HCT116 (cell line): ENCODE data around the gene ACBD5. TPM values are rescaled to one million over a fixed set of nuclear protein-coding genes. Genes with fewer than 3 reads are reported as not detected.

Source experiments
- ATAC-seq: fragments of 200-7000 bp; cut with Tn5 transposase; 2 replicates; pipeline ENCODE4 v1.9.1; 2020; ENCODE audit warnings: mild to moderate bottlenecking, moderate library complexity
- BruUV-seq: library from RNA; stranded (reverse); fragments of 400-500 nt; replicated peaks from 2 replicates; lab custom pipeline; 2021; lab: Mats Ljungman, UMichigan
- CTCF ChIA-PET: fragments of 300-600 bp; sonication (Branson Sonifier 250); formaldehyde crosslinking; loops from one replicate; lab custom pipeline; 2021; ENCODE audit warnings: antibody characterized with exemption; lab: Charles Lee
- POLR2A ChIA-PET: fragments of 300-600, 350-600 bp; sonication (Branson Sonifier 250); formaldehyde crosslinking; loops from one replicate; lab custom pipeline; 2021; ENCODE audit warnings: antibody characterized with exemption; lab: Charles Lee
- RAD21 ChIA-PET, 2 experiments: fragments of 300-600 bp; sonication (Branson Sonifier 250); formaldehyde crosslinking; loops; one replicate each; lab custom pipeline; 2023; ENCODE audit warnings: low total read pairs in 2 of 2; ENCODE audit not compliant: uncharacterized antibody in 2 of 2, unreplicated experiment in 2 of 2, low non-redundant PET in 1 of 2; lab: Charles Lee
- DNase-seq: peaks from one replicate; pipeline ENCODE4 v3.0.0-alpha.2; 2010; ENCODE audit warnings: low read depth, low spot score
- H2AFZ ChIP-seq: fragments of 200-600 bp; shearing (Covaris generic), sonication (generic); 2 replicates; pipeline ENCODE4 v1.6.1; 2017; ENCODE audit warnings: low read depth, mixed run types, mixed read lengths, antibody characterized with exemption, low read length; ENCODE audit not compliant: poor library complexity, severe bottlenecking
- H3K27ac ChIP-seq: 2 replicates; pipeline ENCODE4 v1.5.1; 2012; ENCODE audit warnings: low read depth, low read length
- H3K27me3 ChIP-seq: fragments of 200-600 bp; sonication (generic); 2 replicates; pipeline ENCODE4 v1.6.1; 2016; ENCODE audit warnings: mixed run types, low read length, mixed read lengths; ENCODE audit not compliant: insufficient read depth
- H3K36me3 ChIP-seq, 2 experiments: fragments of 200-500 bp in 1 of 2; fragments of 200-600 bp in 1 of 2; sonication (Bioruptor generic) in 1 of 2; sonication (generic) in 1 of 2; 2 replicates each; pipeline versions ENCODE4 v1.5.1 to v1.6.1; 2014 to 2016; ENCODE audit warnings: low read length in 2 of 2, inconsistent platforms in 1 of 2, mixed read lengths in 1 of 2, mixed run types in 1 of 2; ENCODE audit not compliant: insufficient read depth in 2 of 2, control insufficient read depth in 1 of 2
- H3K4me1 ChIP-seq, 2 experiments: fragments of 200-600 bp in 1 of 2; sonication (generic) in 1 of 2; 2 replicates each; pipeline versions ENCODE4 v1.5.1 to v1.6.1; 2012 to 2017; ENCODE audit warnings: low read length in 2 of 2, inconsistent platforms in 1 of 2, mild to moderate bottlenecking in 1 of 2, mixed read lengths in 1 of 2, mixed run types in 1 of 2, moderate library complexity in 1 of 2; ENCODE audit not compliant: insufficient read depth in 2 of 2, control insufficient read depth in 1 of 2
- H3K4me2 ChIP-seq: fragments of 200-600 bp; sonication (generic); 2 replicates; pipeline ENCODE4 v1.6.1; 2017; ENCODE audit warnings: mixed run types, low read length, mixed read lengths
- H3K4me3 ChIP-seq, 2 experiments: fragments of 200-600 bp in 1 of 2; sonication (generic) in 1 of 2; replicated peaks in 1 of 2; 2 replicates each; pipeline ENCODE4 v1.5.1; 2011 to 2016; ENCODE audit warnings: low read length in 2 of 2, control low read depth in 1 of 2, low read depth in 1 of 2, mild to moderate bottlenecking in 1 of 2, mixed read lengths in 1 of 2, mixed run types in 1 of 2
- H3K79me2 ChIP-seq: fragments of 200-600 bp; sonication (generic); 2 replicates; pipeline ENCODE4 v1.6.1; 2017; ENCODE audit warnings: mild to moderate bottlenecking, mixed run types, low read length, moderate library complexity, mixed read lengths; ENCODE audit not compliant: insufficient read depth
- H3K9ac ChIP-seq: fragments of 200-600 bp; sonication (generic); 2 replicates; pipeline ENCODE4 v1.6.1; 2016; ENCODE audit warnings: low read length, mixed read lengths
- H3K9me2 ChIP-seq: fragments of 200-600 bp; sonication (generic), shearing (Covaris generic); 2 replicates; pipeline ENCODE4 v1.6.1; 2017; ENCODE audit warnings: mixed run types, mild to moderate bottlenecking, moderate library complexity; ENCODE audit not compliant: insufficient read depth
- H3K9me3 ChIP-seq, 2 experiments: fragments of 200-500 bp in 1 of 2; fragments of 200-600 bp in 1 of 2; sonication (Bioruptor generic) in 1 of 2; sonication (generic) in 1 of 2; 2 replicates each; pipeline ENCODE4 v1.6.1; 2014 to 2017; ENCODE audit warnings: low read length in 2 of 2, mixed read lengths in 2 of 2, inconsistent platforms in 1 of 2, low read depth in 1 of 2, mild to moderate bottlenecking in 1 of 2, mixed run types in 1 of 2, moderate library complexity in 1 of 2; ENCODE audit not compliant: control insufficient read depth in 1 of 2, insufficient read depth in 1 of 2
- H4K20me1 ChIP-seq: fragments of 200-600 bp; sonication (generic), shearing (Covaris generic); 2 replicates; pipeline ENCODE4 v1.6.1; 2017; ENCODE audit warnings: mixed run types, mild to moderate bottlenecking, moderate library complexity; ENCODE audit not compliant: insufficient read depth
- CBX3 ChIP-seq: IDR thresholded peaks from 2 replicates; pipeline ENCODE4 v1.6.1; 2012; ENCODE audit warnings: low read depth
- ELF1 ChIP-seq: IDR thresholded peaks from 2 replicates; pipeline ENCODE4 v1.6.1; 2012; ENCODE audit warnings: low read depth, borderline replicate concordance
- FOSL1 ChIP-seq: IDR thresholded peaks from 2 replicates; pipeline ENCODE4 v1.6.1; 2012; ENCODE audit warnings: low read depth
- POLR2A ChIP-seq: IDR thresholded peaks from 2 replicates; pipeline ENCODE4 v1.7.0; 2011; ENCODE audit warnings: borderline replicate concordance; ENCODE audit not compliant: insufficient read depth, insufficient read length; ENCODE audit errors: extremely low read depth
- POLR2AphosphoS5 ChIP-seq: IDR thresholded peaks from 2 replicates; pipeline ENCODE4 v1.6.1; 2011; ENCODE audit warnings: mild to moderate bottlenecking, low read depth, low read length, moderate library complexity
- RAD21 ChIP-seq: IDR thresholded peaks from 2 replicates; pipeline ENCODE4 v1.6.1; 2012; ENCODE audit warnings: low read depth, mild to moderate bottlenecking
- SIN3A ChIP-seq: IDR thresholded peaks from 2 replicates; pipeline ENCODE4 v1.6.1; 2012; ENCODE audit warnings: low read depth
- SRF ChIP-seq: IDR thresholded peaks from 2 replicates; pipeline ENCODE4 v1.6.1; 2012; ENCODE audit warnings: low read depth
- YY1 ChIP-seq: IDR thresholded peaks from 2 replicates; pipeline ENCODE4 v1.6.1; 2011; ENCODE audit warnings: low read length, low read depth, moderate library complexity, mild to moderate bottlenecking; ENCODE audit not compliant: insufficient replicate concordance; ENCODE audit errors: extremely low read depth
- intact Hi-C: fragments of 100-400 bp; cut with micrococcal nuclease; formaldehyde crosslinking; loops from 2 replicates; pipeline ENCODE4 v1.10.0; 2022
- total RNA-seq: library from RNA; stranded (reverse); gene quantifications from one replicate; pipeline ENCODE4 v1.2.1, GENCODE V29; 2021; ENCODE audit not compliant: unreplicated experiment
- TF ChIP-seq, protein P1 (sequence below): IDR thresholded peaks from 2 replicates; pipeline ENCODE4 v1.6.1; 2011; ENCODE audit warnings: mild to moderate bottlenecking, low read length, moderate library complexity; ENCODE audit not compliant: insufficient replicate concordance; ENCODE audit errors: extremely low read depth
- TF ChIP-seq, protein P2 (sequence below), 3 experiments: fragments of 200-600 bp in 1 of 3; sonication (generic) in 1 of 3; IDR thresholded peaks in 2 of 3; conservative IDR thresholded peaks in 1 of 3; 2 replicates each; pipeline ENCODE4 v1.5.1; 2012 to 2017; ENCODE audit warnings: low read depth in 2 of 3, low read length in 2 of 3, antibody characterized with exemption in 1 of 3, borderline replicate concordance in 1 of 3, control low read depth in 1 of 3, mild to moderate bottlenecking in 1 of 3, mixed read lengths in 1 of 3, mixed run types in 1 of 3, moderate library complexity in 1 of 3; ENCODE audit not compliant: insufficient read depth in 1 of 3

ACBD5 gene
- total RNA-seq, 1 experiment from 2014 or later: 19.5 TPM

DNA sequence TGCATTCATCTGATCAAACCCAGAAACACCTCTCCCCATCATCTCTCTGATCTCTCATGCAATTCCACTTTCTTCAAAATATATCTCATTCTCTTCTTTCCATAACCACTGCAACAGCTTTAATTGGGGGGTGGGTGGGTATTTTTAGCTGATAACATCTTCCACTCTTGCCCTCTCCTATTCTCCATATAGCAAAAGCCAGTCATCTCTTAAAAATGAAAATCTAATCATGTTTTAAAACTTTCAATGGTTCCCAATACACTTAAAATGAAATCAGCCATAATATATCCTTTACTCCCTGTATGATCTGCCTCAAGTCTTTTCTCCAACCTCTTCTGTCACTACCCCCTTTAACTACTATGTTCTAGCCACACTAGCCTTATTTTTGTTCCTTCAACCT, 87.9 kb downstream of the ACBD5 start:
- Histone ChIP-seq H3K27ac (no peak overlapping the region), H3K79me2 (peaks cover 91% of the 10 kb centered on the region)
- no peak for DNase-seq

DNA sequence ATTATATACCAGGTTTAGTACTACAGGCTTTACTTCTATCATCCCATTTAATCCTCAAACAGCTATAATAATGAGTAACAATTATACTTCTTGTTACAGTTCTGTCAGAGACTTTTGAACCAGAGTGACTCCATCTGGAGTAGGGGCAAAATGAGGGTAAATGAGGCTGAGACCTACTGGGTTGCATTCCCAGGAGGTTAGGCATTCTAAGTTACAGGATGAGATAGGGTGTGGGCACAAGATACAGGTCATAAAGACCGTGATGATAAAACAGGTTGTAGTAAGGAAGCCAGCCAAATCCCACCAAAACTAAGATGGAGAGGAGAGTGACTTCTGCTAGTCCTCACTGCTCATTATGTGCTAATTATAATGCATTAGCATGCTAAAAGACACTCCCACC, 90.3 kb downstream of the ACBD5 start:
- intact Hi-C loops: no loop called here
- H3K4me1 ChIP-seq: peaks cover 4 to 11% of the 10 kb centered on the region in 2 experiments; a peak in 3 of 4 replicates
- H3K79me2 ChIP-seq: peaks cover 91% of the 10 kb centered on the region
- no peak for DNase-seq
- CTCF ChIA-PET: no interaction called here
- no peaks in the 10 kb centered on the region for H3K27me3 ChIP-seq
- no peak overlapping the region for H3K27ac ChIP-seq
- H3K36me3 ChIP-seq: peaks cover 24 to 33% of the 10 kb centered on the region in 2 experiments; a peak in 3 of 4 replicates
- POLR2A ChIA-PET: no interaction called here
- RAD21 ChIA-PET: no interaction called here
- no peak overlapping the region for H3K4me3 ChIP-seq
- ATAC-seq: no peak
- no peak overlapping the region for H3K9ac ChIP-seq
- H2AFZ ChIP-seq: no peak overlapping the region
- H4K20me1 ChIP-seq: peaks cover 26% of the 10 kb centered on the region; the same call in 1 of the 2 replicates
- TF ChIP-seq POLR2AphosphoS5 (no peak), FOSL1 (no peak), SRF (no peak), CBX3 (no peak), YY1 (no peak), POLR2A (no peak), ELF1 (no peak), RAD21 (no peak), SIN3A (no peak)
- TF ChIP-seq, protein P1, sequence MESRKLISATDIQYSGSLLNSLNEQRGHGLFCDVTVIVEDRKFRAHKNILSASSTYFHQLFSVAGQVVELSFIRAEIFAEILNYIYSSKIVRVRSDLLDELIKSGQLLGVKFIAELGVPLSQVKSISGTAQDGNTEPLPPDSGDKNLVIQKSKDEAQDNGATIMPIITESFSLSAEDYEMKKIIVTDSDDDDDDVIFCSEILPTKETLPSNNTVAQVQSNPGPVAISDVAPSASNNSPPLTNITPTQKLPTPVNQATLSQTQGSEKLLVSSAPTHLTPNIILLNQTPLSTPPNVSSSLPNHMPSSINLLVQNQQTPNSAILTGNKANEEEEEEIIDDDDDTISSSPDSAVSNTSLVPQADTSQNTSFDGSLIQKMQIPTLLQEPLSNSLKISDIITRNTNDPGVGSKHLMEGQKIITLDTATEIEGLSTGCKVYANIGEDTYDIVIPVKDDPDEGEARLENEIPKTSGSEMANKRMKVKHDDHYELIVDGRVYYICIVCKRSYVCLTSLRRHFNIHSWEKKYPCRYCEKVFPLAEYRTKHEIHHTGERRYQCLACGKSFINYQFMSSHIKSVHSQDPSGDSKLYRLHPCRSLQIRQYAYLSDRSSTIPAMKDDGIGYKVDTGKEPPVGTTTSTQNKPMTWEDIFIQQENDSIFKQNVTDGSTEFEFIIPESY: no peak
- TF ChIP-seq, protein P2, sequence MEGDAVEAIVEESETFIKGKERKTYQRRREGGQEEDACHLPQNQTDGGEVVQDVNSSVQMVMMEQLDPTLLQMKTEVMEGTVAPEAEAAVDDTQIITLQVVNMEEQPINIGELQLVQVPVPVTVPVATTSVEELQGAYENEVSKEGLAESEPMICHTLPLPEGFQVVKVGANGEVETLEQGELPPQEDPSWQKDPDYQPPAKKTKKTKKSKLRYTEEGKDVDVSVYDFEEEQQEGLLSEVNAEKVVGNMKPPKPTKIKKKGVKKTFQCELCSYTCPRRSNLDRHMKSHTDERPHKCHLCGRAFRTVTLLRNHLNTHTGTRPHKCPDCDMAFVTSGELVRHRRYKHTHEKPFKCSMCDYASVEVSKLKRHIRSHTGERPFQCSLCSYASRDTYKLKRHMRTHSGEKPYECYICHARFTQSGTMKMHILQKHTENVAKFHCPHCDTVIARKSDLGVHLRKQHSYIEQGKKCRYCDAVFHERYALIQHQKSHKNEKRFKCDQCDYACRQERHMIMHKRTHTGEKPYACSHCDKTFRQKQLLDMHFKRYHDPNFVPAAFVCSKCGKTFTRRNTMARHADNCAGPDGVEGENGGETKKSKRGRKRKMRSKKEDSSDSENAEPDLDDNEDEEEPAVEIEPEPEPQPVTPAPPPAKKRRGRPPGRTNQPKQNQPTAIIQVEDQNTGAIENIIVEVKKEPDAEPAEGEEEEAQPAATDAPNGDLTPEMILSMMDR (IDR thresholded peaks at IDR 0.05 in 2 of 3, conservative IDR thresholded peaks at IDR 0.05 in 1 of 3; ENCODE audit: borderline replicate concordance in 1 of 3, insufficient read depth in 1 of 3, low read depth in 2 of 3, low read length in 2 of 3): no peak
- no TSS peak for BruUV-seq
- H3K9me3 ChIP-seq: no peaks in the 10 kb centered on the region
- H3K4me2 ChIP-seq: no peak overlapping the region
- no peaks in the 10 kb centered on the region for H3K9me2 ChIP-seq

More for the DNA sequence above, 87.9 kb downstream of the ACBD5 start:
- ChIA-PET POLR2A (no interaction called here), CTCF (no interaction called here), RAD21 (no interaction called here)
- H3K9me3 ChIP-seq: no peaks in the 10 kb centered on the region
- H2AFZ ChIP-seq: no peak overlapping the region
- peaks cover 10 to 21% of the 10 kb centered on the region in 2 experiments; a peak in 3 of 4 replicates for H3K4me1 ChIP-seq
- H3K9me2 ChIP-seq: no peaks in the 10 kb centered on the region
- no TSS peak for BruUV-seq
- no peak for ATAC-seq
- H3K27me3 ChIP-seq: no peaks in the 10 kb centered on the region
- intact Hi-C loops: no loop called here
- peak overlapping the region; percentile 85 for H3K9ac ChIP-seq
- peak overlapping the region; percentile 95 to 100 for H3K4me3 ChIP-seq
- H3K4me2 ChIP-seq: peak overlapping the region; percentile 98
- H4K20me1 ChIP-seq: peaks cover 20% of the 10 kb centered on the region; the same call in 1 of the 2 replicates
- TF ChIP-seq CBX3: no peak
- peaks cover 7 to 13% of the 10 kb centered on the region in 2 experiments; a peak in 3 of 4 replicates for H3K36me3 ChIP-seq
